ENCODE measurements around the gene ABTB2.

ABTB2 gene

GRCh38 chr11:34267013-34267412, 90.8 kb downstream of the ABTB2 start:
- Mint-ChIP-seq H3K27me3 (no peaks in the 10 kb centered on the region), H3K4me1 (ENCODE audit: low read depth) (peaks cover 9% of the 10 kb centered on the region), H3K27ac (no peak overlapping the region), H3K36me3 (ENCODE audit: low read depth) (no peaks in the 10 kb centered on the region), H3K4me3 (no peak overlapping the region), H3K9me3 (no peaks in the 10 kb centered on the region)
- DNase-seq = no peak

- no peak overlapping the region for H3K4me3 Mint-ChIP-seq
- H3K36me3 Mint-ChIP-seq (ENCODE audit: low read depth) = no peaks in the 10 kb centered on the region
- DNase-seq = no peak
- no peaks in the 10 kb centered on the region for H3K27me3 Mint-ChIP-seq
- peaks cover 9% of the 10 kb centered on the region for H3K4me1 Mint-ChIP-seq (ENCODE audit: low read depth)
- H3K27ac Mint-ChIP-seq = peak overlapping the region; percentile 26
- H3K9me3 Mint-ChIP-seq = no peaks in the 10 kb centered on the region
Observed at GRCh38 chr11:34266090-34266912, 91.5 kb downstream of the ABTB2 start.

- H3K4me1 Mint-ChIP-seq (ENCODE audit: low read depth) = peaks cover 9% of the 10 kb centered on the region
- H3K36me3 Mint-ChIP-seq (ENCODE audit: low read depth) = no peaks in the 10 kb centered on the region
Observed at GRCh38 chr11:34264303-34265110, 93.3 kb downstream of the ABTB2 start.

GRCh38 chr11:34263441-34264091, 94.2 kb downstream of the ABTB2 start:
- Mint-ChIP-seq H3K9me3 (no peaks in the 10 kb centered on the region), H3K27ac (no peak overlapping the region), H3K4me1 (ENCODE audit: low read depth) (peaks cover 9% of the 10 kb centered on the region), H3K4me3 (no peak overlapping the region), H3K36me3 (ENCODE audit: low read depth) (no peaks in the 10 kb centered on the region), H3K27me3 (no peaks in the 10 kb centered on the region)
- no peak for DNase-seq

More at GRCh38 chr11:34264303-34265110, 93.3 kb downstream of the ABTB2 start:
- Mint-ChIP-seq H3K27ac (no peak overlapping the region), H3K27me3 (no peaks in the 10 kb centered on the region), H3K9me3 (no peaks in the 10 kb centered on the region), H3K4me3 (no peak overlapping the region)
- DNase-seq = no peak

GRCh38 chr11:34262531-34263081, 95.2 kb downstream of the ABTB2 start:
- no peak overlapping the region for H3K27ac Mint-ChIP-seq
- peaks cover 9% of the 10 kb centered on the region for H3K4me1 Mint-ChIP-seq (ENCODE audit: low read depth)
- no peaks in the 10 kb centered on the region for H3K9me3 Mint-ChIP-seq
- no peak overlapping the region for H3K4me3 Mint-ChIP-seq
- H3K27me3 Mint-ChIP-seq = no peaks in the 10 kb centered on the region
- H3K36me3 Mint-ChIP-seq (ENCODE audit: low read depth) = no peaks in the 10 kb centered on the region
- DNase-seq = no peak

GRCh38 chr11:34261820-34262219, 96.0 kb downstream of the ABTB2 start:
- no peaks in the 10 kb centered on the region for H3K27me3 Mint-ChIP-seq
- H3K4me1 Mint-ChIP-seq (ENCODE audit: low read depth) = peaks cover 5% of the 10 kb centered on the region
- H3K36me3 Mint-ChIP-seq (ENCODE audit: low read depth) = no peaks in the 10 kb centered on the region
- H3K27ac Mint-ChIP-seq = no peak overlapping the region
- no peak for DNase-seq
- no peak overlapping the region for H3K4me3 Mint-ChIP-seq
- H3K9me3 Mint-ChIP-seq = no peaks in the 10 kb centered on the region

- Mint-ChIP-seq H3K9me3 (no peaks in the 10 kb centered on the region), H3K4me1 (ENCODE audit: low read depth) (no peaks in the 10 kb centered on the region), H3K27ac (no peak overlapping the region), H3K4me3 (no peak overlapping the region), H3K27me3 (no peaks in the 10 kb centered on the region), H3K36me3 (ENCODE audit: low read depth) (no peaks in the 10 kb centered on the region)
- DNase-seq = no peak
Observed at GRCh38 chr11:34261095-34261494, 96.7 kb downstream of the ABTB2 start.

GRCh38 chr11:34260072-34260575, 97.7 kb downstream of the ABTB2 start:
- Mint-ChIP-seq H3K27ac (no peak overlapping the region), H3K4me1 (ENCODE audit: low read depth) (no peaks in the 10 kb centered on the region), H3K27me3 (no peaks in the 10 kb centered on the region), H3K36me3 (ENCODE audit: low read depth) (no peaks in the 10 kb centered on the region), H3K4me3 (no peak overlapping the region), H3K9me3 (no peaks in the 10 kb centered on the region)
- DNase-seq = no peak

GRCh38 chr11:34259087-34259486, 98.7 kb downstream of the ABTB2 start:
- no peaks in the 10 kb centered on the region for H3K4me1 Mint-ChIP-seq (ENCODE audit: low read depth)
- no peaks in the 10 kb centered on the region for H3K36me3 Mint-ChIP-seq (ENCODE audit: low read depth)
- DNase-seq = no peak
- no peaks in the 10 kb centered on the region for H3K27me3 Mint-ChIP-seq
- no peak overlapping the region for H3K27ac Mint-ChIP-seq
- no peaks in the 10 kb centered on the region for H3K9me3 Mint-ChIP-seq
- H3K4me3 Mint-ChIP-seq = no peak overlapping the region

GRCh38 chr11:34256626-34257025, 101.2 kb downstream of the ABTB2 start:
- Mint-ChIP-seq H3K4me3 (no peak overlapping the region), H3K9me3 (no peaks in the 10 kb centered on the region), H3K27me3 (no peaks in the 10 kb centered on the region), H3K36me3 (ENCODE audit: low read depth) (no peaks in the 10 kb centered on the region), H3K27ac (no peak overlapping the region), H3K4me1 (ENCODE audit: low read depth) (peaks cover 8% of the 10 kb centered on the region)
- DNase-seq = no peak

GRCh38 chr11:34256150-34256549, 101.7 kb downstream of the ABTB2 start:
- H3K36me3 Mint-ChIP-seq (ENCODE audit: low read depth) = no peaks in the 10 kb centered on the region

GRCh38 chr11:34255101-34255500, 102.7 kb downstream of the ABTB2 start:
- DNase-seq = no peak
- H3K4me1 Mint-ChIP-seq (ENCODE audit: low read depth) = peaks cover 23% of the 10 kb centered on the region
- H3K9me3 Mint-ChIP-seq = no peaks in the 10 kb centered on the region
- H3K27ac Mint-ChIP-seq = no peak overlapping the region
- H3K36me3 Mint-ChIP-seq (ENCODE audit: low read depth) = no peaks in the 10 kb centered on the region
- peaks cover 5% of the 10 kb centered on the region for H3K27me3 Mint-ChIP-seq
- no peak overlapping the region for H3K4me3 Mint-ChIP-seq

More at GRCh38 chr11:34256150-34256549, 101.7 kb downstream of the ABTB2 start:
- Mint-ChIP-seq H3K9me3 (no peaks in the 10 kb centered on the region), H3K4me3 (no peak overlapping the region), H3K27ac (no peak overlapping the region), H3K4me1 (ENCODE audit: low read depth) (peaks cover 13% of the 10 kb centered on the region), H3K27me3 (no peaks in the 10 kb centered on the region)
- DNase-seq = no peak

GRCh38 chr11:34254011-34254410, 103.8 kb downstream of the ABTB2 start:
- no peaks in the 10 kb centered on the region for H3K36me3 Mint-ChIP-seq (ENCODE audit: low read depth)
- DNase-seq = no peak
- no peaks in the 10 kb centered on the region for H3K9me3 Mint-ChIP-seq
- peaks cover 34% of the 10 kb centered on the region for H3K4me1 Mint-ChIP-seq (ENCODE audit: low read depth)
- H3K27ac Mint-ChIP-seq = no peak overlapping the region
- H3K27me3 Mint-ChIP-seq = peaks cover 12% of the 10 kb centered on the region
- H3K4me3 Mint-ChIP-seq = no peak overlapping the region

- H3K27ac Mint-ChIP-seq = no peak overlapping the region
- peaks cover 47% of the 10 kb centered on the region for H3K4me1 Mint-ChIP-seq (ENCODE audit: low read depth)
- no peak for DNase-seq
- no peak overlapping the region for H3K4me3 Mint-ChIP-seq
- H3K36me3 Mint-ChIP-seq (ENCODE audit: low read depth) = no peaks in the 10 kb centered on the region
- no peaks in the 10 kb centered on the region for H3K9me3 Mint-ChIP-seq
- peaks cover 12% of the 10 kb centered on the region for H3K27me3 Mint-ChIP-seq
Observed at GRCh38 chr11:34252651-34253050, 105.2 kb downstream of the ABTB2 start.
